ENCODE data around the gene OR6J1.

GRCh38 chr14:22613106-22613695 lies 31.0 kb downstream of the OR6J1 start:
- TF ChIP-seq CTCF (conservative IDR thresholded peaks at IDR 0.05 in 1 of 2, IDR thresholded peaks at IDR 0.05 in 1 of 2; ENCODE audit: low read depth in 1 of 2, low read length in 2 of 2) (peak in 1 of 2 donors; percentile 22), EZH2 (IDR thresholded peaks at IDR 0.05; ENCODE audit: low read length, missing control alignments) (no peak)
